GM23338 (cell line): Measurements from ENCODE around the gene ZNF557. TPM values are rescaled to one million over a fixed set of nuclear protein-coding genes. Genes with fewer than 3 reads are reported as not detected.

ENCODE experiments used
- ATAC-seq: fragments of 200-7000 bp; cut with Tn5 transposase; 3 replicates; pipeline ENCODE4 v1.9.1; 2020
- DNase-seq: peaks from one replicate; pipeline ENCODE4 v3.0.0-alpha.2; 2015; ENCODE audit warnings: low spot score
- H2AFZ ChIP-seq: fragments of 200-600 bp; sonication (generic); 2 replicates; pipeline ENCODE4 v1.8.0; 2016; ENCODE audit warnings: antibody characterized with exemption, mild to moderate bottlenecking, moderate library complexity
- H3F3A ChIP-seq: fragments of 200-600 bp; sonication (generic); replicated peaks from 2 replicates; pipeline ENCODE4 v1.8.0; 2017; ENCODE audit warnings: antibody characterized with exemption, mixed run types, low read depth
- H3K27ac ChIP-seq: fragments of 200-600 bp; sonication (generic); 2 replicates; pipeline ENCODE4 v1.6.1; 2016; ENCODE audit warnings: low read depth
- H3K27me3 ChIP-seq: fragments of 200-600 bp; sonication (generic); 2 replicates; pipeline ENCODE4 v1.8.0; 2016; ENCODE audit warnings: mild to moderate bottlenecking, mixed run types, moderate library complexity; ENCODE audit not compliant: insufficient read depth
- H3K36me3 ChIP-seq: fragments of 200-600 bp; sonication (generic); 2 replicates; pipeline ENCODE4 v1.8.0; 2016; ENCODE audit warnings: mild to moderate bottlenecking; ENCODE audit not compliant: insufficient read depth
- H3K4me1 ChIP-seq: fragments of 200-600 bp; sonication (generic); 2 replicates; pipeline ENCODE4 v1.8.0; 2016; ENCODE audit warnings: mild to moderate bottlenecking, moderate library complexity; ENCODE audit not compliant: insufficient read depth
- H3K4me2 ChIP-seq: fragments of 200-600 bp; sonication (generic); 2 replicates; pipeline ENCODE4 v1.7.1; 2017; ENCODE audit warnings: mixed run types
- H3K4me3 ChIP-seq: fragments of 200-600 bp; sonication (generic); 2 replicates; pipeline ENCODE4 v1.6.1; 2016; ENCODE audit warnings: mixed run types
- H3K79me2 ChIP-seq: fragments of 200-600 bp; sonication (generic); replicated peaks from 2 replicates; pipeline ENCODE4 v1.8.0; 2017; ENCODE audit warnings: mild to moderate bottlenecking; ENCODE audit not compliant: insufficient read depth
- H3K9me2 ChIP-seq: fragments of 200-600 bp; sonication (generic); 2 replicates; pipeline ENCODE4 v1.8.0; 2017; ENCODE audit not compliant: insufficient read depth
- H4K20me1 ChIP-seq: fragments of 200-600 bp; sonication (generic); replicated peaks from 2 replicates; pipeline ENCODE4 v1.8.0; 2017; ENCODE audit warnings: mild to moderate bottlenecking; ENCODE audit not compliant: insufficient read depth
- H3K27ac Mint-ChIP-seq: 2 replicates; pipeline ENCODE4 v1.8.0; 2020; ENCODE audit warnings: inconsistent platforms, mild to moderate bottlenecking, moderate library complexity, mixed read lengths
- H3K27me3 Mint-ChIP-seq: 3 replicates; pipeline ENCODE4 v1.8.0; 2022; ENCODE audit warnings: low read depth, mild to moderate bottlenecking, moderate library complexity, mixed read lengths, inconsistent platforms; ENCODE audit not compliant: insufficient read depth, poor library complexity
- H3K36me3 Mint-ChIP-seq: 3 replicates; pipeline ENCODE4 v1.8.0; 2021; ENCODE audit warnings: low read depth, mild to moderate bottlenecking, inconsistent platforms, moderate library complexity, mixed read lengths
- H3K4me1 Mint-ChIP-seq: 3 replicates; pipeline ENCODE4 v1.8.0; 2020; ENCODE audit warnings: mild to moderate bottlenecking, inconsistent platforms, mixed read lengths
- H3K4me3 Mint-ChIP-seq: 3 replicates; pipeline ENCODE4 v1.8.0; 2021; ENCODE audit warnings: moderate library complexity, mild to moderate bottlenecking, inconsistent platforms, mixed read lengths
- H3K9me3 Mint-ChIP-seq: 3 replicates; pipeline ENCODE4 v1.8.0; 2020; ENCODE audit warnings: moderate library complexity, mild to moderate bottlenecking, inconsistent platforms, mixed read lengths
- CREB1 ChIP-seq: fragments of 250-450 bp; sonication (Bioruptor Pico); IDR thresholded peaks from 2 replicates; pipeline ENCODE4 v1.5.0; 2020; ENCODE audit warnings: low read depth, mild to moderate bottlenecking, moderate library complexity
- CTCF ChIP-seq, 2 experiments: fragments of 200-600 bp in 1 of 2; sonication (generic) in 1 of 2; conservative IDR thresholded peaks; 2 replicates each; pipeline versions ENCODE4 v1.5.1 to v1.6.1; 2016 to 2017; ENCODE audit warnings: antibody characterized with exemption in 2 of 2, low read depth in 2 of 2, mild to moderate bottlenecking in 2 of 2, moderate library complexity in 1 of 2
- ETS1 ChIP-seq: IDR thresholded peaks from 2 replicates; pipeline ENCODE4 v1.6.1; 2016; ENCODE audit warnings: antibody characterized with exemption
- EZH2 ChIP-seq: fragments of 200-600 bp; sonication (generic); IDR thresholded peaks from one replicate; pipeline ENCODE4 v1.8.0; 2017; ENCODE audit warnings: antibody characterized with exemption, mild to moderate bottlenecking, low read depth; ENCODE audit not compliant: unreplicated experiment
- EZH2phosphoT487 ChIP-seq: fragments of 200-600 bp; sonication (generic); IDR thresholded peaks from one replicate; pipeline ENCODE4 v1.8.1; 2018; ENCODE audit warnings: antibody characterized with exemption; ENCODE audit not compliant: unreplicated experiment
- JUNB ChIP-seq: IDR thresholded peaks from one replicate; pipeline ENCODE4 v1.6.1; 2016; ENCODE audit warnings: antibody characterized with exemption; ENCODE audit not compliant: unreplicated experiment
- NANOG ChIP-seq: IDR thresholded peaks from 2 replicates; pipeline ENCODE4 v1.6.1; 2016; ENCODE audit warnings: antibody characterized with exemption, borderline replicate concordance
- POLR2AphosphoS5 ChIP-seq: IDR thresholded peaks from 2 replicates; pipeline ENCODE4 v1.6.1; 2016; ENCODE audit warnings: antibody characterized with exemption, low read depth
- REST ChIP-seq: IDR thresholded peaks from one replicate; pipeline ENCODE4 v1.6.1; 2018; ENCODE audit warnings: antibody characterized with exemption; ENCODE audit not compliant: unreplicated experiment
- STAT1 ChIP-seq: IDR thresholded peaks from one replicate; pipeline ENCODE4 v1.6.1; 2016; ENCODE audit warnings: antibody characterized with exemption; ENCODE audit not compliant: unreplicated experiment
- ZNF114 ChIP-seq: fragments of 250-450 bp; sonication (Bioruptor Pico); IDR thresholded peaks from 2 replicates; pipeline ENCODE4 v1.5.0; 2020; ENCODE audit warnings: mild to moderate bottlenecking, moderate library complexity
- ZNF331 ChIP-seq: fragments of 250-450 bp; sonication (Bioruptor Pico); IDR thresholded peaks from 2 replicates; pipeline ENCODE4 v1.5.0; 2020; ENCODE audit warnings: low read depth, mild to moderate bottlenecking, moderate library complexity
- ZNF462 ChIP-seq: fragments of 250-450 bp; sonication (Bioruptor Pico); IDR thresholded peaks from 2 replicates; pipeline ENCODE4 v1.5.0; 2020; ENCODE audit warnings: mild to moderate bottlenecking, moderate library complexity
- polyA plus RNA-seq: library from polyadenylated mRNA; unstranded; fragments of >200 nt; fragmentation: Nextera tagmentation; extraction: Ambion mirVana; gene quantifications from 2 replicates; pipeline ENCODE4 v1.2.1, GENCODE V29; 2016
- total RNA-seq: library from RNA; depleted of rRNA; stranded (reverse); fragments of >200 nt; shearing (Covaris generic); gene quantifications from 2 replicates; pipeline ENCODE4 v1.2.3, GENCODE V29; 2014

ZNF557 gene
- total and polyA plus RNA-seq, 2 experiments from 2014 or later: 3.7 to 10.3 TPM

GRCh38 chr19:7078008-7078407 lies 8.5 kb downstream of the ZNF557 start:
- ATAC-seq (no peak), DNase-seq (peak; percentile 5)
- H3K4me1 Mint-ChIP-seq: no peaks in the 10 kb centered on the region
- no peaks in the 10 kb centered on the region for H4K20me1 ChIP-seq
- no peaks in the 10 kb centered on the region for H3K4me1 ChIP-seq
- no peak overlapping the region for H3K4me3 Mint-ChIP-seq
- no peak overlapping the region for H3K27ac ChIP-seq
- no peaks in the 10 kb centered on the region for H3K79me2 ChIP-seq
- no peak overlapping the region for H3K4me3 ChIP-seq
- H3F3A ChIP-seq: peaks cover 4% of the 10 kb centered on the region
- H3K36me3 ChIP-seq: peaks cover 69% of the 10 kb centered on the region
- peaks cover 98% of the 10 kb centered on the region for H3K36me3 Mint-ChIP-seq
- H3K9me3 Mint-ChIP-seq: peaks cover 79% of the 10 kb centered on the region
- H3K9me2 ChIP-seq: no peaks in the 10 kb centered on the region
- no peaks in the 10 kb centered on the region for H3K27me3 ChIP-seq
- no peak overlapping the region for H3K4me2 ChIP-seq
- H2AFZ ChIP-seq: no peak overlapping the region
- peaks cover 12% of the 10 kb centered on the region for H3K27me3 Mint-ChIP-seq
- no peak overlapping the region for H3K27ac Mint-ChIP-seq
- TF ChIP-seq ZNF462 (CRISPR knock-in tag): no peak
- no peak for TF ChIP-seq EZH2
- no peak for TF ChIP-seq STAT1
- TF ChIP-seq EZH2phosphoT487: no peak
- TF ChIP-seq ZNF331: no peak
- TF ChIP-seq ETS1: no peak
- no peak for TF ChIP-seq NANOG
- TF ChIP-seq POLR2AphosphoS5: no peak
- no peak for TF ChIP-seq REST
- TF ChIP-seq ZNF114 (CRISPR knock-in tag): no peak
- no peak for TF ChIP-seq CTCF (conservative IDR thresholded peaks at IDR 0.05; ENCODE audit: low read depth in 2 of 2)
- TF ChIP-seq JUNB: no peak
- no peak for TF ChIP-seq CREB1 (CRISPR knock-in tag)
